CD4-positive, alpha-beta T cell treated with Interleukin-1 beta for 1 hour (primary cell): ENCODE measurements around the gene TUBGCP6.

Source experiments
- DNase-seq, 2 donors: peaks; one replicate each; pipeline ENCODE4 v3.0.0-alpha.2; 2020 to 2022

The TUBGCP6 gene

DNA sequence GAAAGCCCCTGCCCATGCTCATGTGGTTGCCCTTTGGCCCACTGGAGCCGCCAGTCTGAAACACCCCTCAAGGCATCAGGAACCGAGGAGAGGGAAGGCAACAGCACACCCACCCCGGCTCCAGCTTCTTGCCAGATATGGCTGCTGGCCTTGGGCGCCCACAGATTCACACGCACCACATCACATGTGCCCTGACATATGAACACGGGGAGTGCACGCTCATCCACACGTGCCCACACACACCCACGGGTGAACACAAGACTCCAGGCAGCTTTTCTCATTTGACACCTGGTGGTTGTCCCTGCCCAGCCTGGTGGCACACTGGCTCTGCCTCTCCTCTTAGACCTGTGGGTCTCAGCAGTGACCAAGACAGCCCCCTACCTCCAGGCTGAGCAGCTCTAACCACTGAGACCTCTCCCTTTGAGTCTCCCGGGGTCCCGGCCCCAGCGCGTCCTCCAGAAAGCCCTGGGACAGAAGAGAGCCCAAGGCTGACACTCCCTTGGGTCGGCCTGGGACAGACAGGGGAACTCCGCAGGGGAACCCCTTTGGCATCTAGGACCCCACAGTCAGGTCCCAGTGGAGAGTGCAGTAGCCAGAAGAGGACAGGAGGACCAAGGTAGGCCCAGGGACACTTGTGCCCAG, 19.4 kb upstream of the TUBGCP6 start:
- no peak for DNase-seq

DNA sequence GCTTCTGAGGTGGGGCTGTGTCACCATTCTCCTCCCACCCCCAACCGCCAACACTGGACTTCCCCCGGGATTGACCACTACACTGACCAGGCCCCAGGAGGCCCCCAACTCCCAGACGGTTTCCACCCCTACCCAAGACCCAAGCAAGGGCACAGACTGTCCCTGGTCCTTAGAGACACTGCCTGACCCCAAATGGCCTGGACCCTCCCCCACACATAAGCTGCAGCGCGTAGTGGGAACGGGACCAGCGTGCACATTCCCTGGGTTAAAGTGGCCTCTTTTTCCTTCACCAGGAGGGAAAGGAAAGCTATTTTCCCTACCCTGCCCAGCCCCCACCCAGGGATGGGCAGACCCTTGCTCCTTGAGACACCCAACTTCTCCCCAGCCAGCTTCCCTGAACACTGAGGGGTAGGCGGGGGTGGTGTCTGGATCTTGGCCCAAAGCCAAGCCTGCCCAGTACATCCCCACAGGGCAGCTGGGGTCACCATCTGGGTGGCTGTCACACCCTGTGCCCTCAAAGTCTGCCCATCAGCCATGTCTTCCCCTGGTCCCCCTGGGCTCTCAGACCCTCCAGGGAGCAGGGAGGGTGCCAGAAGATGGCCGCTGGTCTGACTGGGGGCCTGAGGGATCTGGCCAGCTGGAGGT, 18.3 kb upstream of the TUBGCP6 start:
- DNase-seq, result no peak

DNA sequence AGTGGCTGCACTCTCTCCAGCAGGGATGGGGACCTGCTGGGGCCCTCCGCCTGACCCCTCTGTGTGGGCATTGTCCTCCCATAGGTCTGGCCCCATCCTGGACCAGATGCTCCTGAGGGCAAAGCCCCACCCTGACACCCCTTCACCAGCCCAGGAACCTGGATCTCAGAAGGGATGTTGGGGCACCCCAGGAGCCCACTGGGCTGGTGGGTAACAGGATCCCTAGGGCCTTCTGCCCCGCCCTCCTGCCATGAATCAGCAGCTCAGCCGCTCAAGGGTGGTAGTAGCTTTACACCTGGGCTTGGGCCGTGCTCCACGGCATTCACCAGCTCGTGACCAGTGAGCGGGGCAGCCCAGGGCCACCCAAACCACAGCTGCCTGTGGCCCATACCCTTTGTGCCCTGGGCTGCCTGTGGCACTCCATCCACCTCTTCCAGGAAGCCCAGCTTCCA, 17.7 kb upstream of the TUBGCP6 start:
- DNase-seq, result no peak

DNA sequence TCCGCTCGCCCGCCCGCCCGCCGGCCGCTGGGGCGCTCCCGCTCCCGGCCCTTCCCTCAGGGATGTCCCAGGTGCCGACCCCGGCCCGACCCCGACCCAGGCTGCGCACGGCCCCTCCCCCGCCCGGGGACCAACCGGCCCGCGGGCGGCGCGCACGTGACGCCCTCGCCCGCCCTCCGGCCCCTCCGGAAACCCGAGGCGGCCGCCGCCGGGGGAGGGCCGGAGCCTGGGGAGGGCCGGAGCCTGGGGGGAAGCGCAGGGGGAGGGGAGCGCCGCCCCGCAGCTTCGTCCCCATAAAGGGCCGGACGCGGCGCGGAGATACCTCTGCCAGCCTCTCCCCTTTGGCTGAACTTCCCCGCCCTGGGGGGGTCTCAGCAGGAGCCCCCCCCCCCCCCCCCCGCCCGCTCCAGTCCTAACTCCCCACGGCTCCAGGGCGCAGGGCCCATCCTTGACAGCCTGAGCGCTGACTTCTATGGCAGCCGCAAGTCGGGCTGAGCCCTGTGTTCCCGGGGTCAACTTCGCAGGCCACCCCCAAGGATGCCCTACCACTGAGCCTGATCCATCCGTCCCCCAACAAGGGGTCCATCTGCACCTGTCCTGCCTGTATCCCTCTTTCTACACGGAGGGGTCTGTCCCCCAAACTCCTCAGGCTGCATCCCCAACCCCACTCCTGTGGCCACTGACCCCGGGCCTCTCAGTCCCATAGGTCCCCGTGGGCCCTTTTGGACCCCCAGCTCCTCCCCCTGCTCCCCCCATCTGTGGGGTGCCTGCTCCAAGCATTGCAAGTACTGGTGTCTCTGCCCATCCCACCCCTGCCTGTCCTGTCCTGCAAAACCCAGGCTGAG, 17.0 kb upstream of the TUBGCP6 start, which contains the start of gene MAPK12:
Gene MAPK12, minus strand, starts transcription at position 69 of the 845 bp plus-strand sequence. CDS start 174 bp downstream, outside the sequence.
- no peak for DNase-seq

DNA sequence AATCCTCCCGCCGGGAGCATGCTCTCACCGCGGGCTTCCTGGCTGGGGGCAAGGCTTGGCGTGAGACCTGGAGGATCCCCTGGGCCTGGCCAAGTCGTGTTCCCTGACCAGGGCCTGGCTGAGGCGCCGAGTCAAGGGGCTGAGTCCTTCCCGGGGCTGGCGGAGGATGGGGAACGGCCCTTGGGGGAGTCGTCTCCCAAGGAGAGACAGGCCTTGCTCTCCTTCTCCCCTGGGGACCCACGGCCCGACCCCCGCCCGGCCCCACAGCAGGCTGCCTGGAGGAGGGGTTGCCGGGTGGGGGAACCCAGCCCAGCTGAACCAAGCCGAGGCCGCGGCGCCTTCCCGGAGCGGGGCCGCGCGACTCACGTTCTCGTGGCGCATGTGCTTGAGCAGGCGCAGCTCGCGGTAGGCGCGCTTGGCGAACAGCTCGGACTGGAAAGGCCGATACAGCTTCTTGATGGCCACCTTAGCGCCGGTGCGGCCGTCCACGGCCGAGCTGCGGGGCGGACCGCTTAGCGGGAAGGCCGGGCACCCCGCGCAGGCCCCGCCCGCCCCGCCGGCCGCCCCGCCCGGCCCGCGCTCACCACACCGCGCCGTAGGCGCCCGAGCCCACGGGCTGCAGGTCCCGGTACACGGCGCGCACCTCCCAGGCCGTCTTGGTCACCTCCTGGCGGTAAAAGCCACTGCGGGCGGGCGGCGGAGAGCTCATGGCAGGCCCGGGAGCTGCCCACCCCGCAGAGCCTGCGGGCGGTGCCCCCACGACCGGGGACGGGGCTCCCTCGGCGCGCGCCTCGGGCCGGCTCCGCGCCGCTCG, 16.2 kb upstream of the TUBGCP6 start:
- no peak for DNase-seq

DNA sequence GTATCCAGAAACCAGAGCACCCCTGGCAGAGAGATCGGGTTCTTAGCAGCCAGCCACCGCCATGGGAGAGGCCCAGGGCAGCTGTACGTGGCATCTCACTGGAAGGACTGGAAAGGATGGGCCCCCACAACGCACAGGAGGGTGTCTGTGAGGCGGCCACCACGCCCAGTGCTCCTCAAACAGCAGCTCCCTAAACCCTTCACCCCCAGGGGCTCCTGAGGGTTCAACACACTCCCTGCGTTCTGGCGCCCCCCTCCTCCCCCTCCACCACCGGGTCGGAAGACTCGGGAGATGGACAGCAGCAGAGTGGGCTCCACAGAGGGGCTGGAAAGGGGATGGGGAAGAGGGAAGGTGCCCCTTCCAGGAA, 15.6 kb upstream of the TUBGCP6 start:
- DNase-seq, result no peak

DNA sequence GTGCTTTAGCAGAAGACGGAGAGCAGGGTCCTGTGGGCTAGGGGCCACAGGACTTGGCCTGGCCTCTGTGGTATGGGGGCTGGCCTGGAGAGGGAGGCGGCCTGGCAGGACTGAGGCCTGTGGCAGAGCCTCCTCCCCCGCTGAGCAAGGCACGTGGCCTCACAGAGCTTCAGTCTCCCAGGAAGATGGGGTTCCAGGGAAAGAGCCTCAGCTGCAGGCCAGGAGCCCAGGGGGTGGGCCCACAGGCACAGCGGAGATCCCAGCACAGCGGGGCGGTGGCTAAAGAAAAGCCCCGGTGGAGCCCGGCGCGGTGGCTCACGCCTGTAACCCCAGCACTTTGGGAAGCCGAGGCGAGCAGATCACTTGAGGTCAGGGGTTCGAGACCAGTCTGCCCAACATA, 14.5 kb upstream of the TUBGCP6 start:
- DNase-seq, result no peak

DNA sequence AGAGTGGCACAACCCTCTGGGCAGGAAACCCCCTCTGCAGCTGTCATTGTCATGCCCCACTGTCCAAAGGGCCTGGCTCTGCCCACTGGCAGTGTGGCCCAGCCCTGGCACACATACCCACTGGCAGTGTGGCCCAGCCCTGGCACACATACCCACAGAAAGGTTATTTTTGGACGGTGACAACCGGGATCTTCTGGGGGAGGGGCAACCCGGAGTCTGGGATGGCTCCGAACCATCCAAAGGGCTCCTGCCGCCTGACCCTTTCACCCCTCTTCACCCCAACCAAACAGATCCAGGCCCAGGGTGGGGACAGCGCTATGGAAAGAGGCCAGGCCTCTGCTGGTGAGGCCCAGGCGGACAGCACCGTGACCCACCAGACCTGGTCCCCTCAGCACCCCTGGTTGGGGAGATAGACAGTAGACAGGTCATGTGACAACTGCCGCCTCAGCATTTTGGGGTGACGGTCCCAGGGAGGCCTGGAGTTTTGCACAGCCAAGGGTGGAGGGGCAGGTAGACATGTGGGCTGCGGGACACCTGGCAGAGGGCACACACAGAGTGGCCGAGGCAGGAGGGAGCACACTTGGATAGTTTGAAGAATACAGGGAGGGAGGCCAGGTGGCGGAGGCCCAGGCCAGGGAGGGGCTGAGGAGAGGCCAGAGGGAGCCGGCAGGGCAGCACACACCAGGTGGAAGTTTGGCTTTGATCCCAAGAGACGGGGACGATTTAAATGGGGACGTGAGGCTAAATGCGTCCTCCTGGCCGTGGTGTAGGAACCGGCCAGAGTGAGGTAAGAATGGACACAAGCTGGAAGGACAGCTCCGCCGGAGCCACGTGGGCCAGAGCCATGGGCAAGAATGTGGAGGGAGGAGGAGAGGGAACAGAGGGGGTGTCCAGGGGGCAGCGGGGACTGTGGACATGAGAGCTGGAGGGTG, 13.8 kb upstream of the TUBGCP6 start:
- DNase-seq, result no peak

DNA sequence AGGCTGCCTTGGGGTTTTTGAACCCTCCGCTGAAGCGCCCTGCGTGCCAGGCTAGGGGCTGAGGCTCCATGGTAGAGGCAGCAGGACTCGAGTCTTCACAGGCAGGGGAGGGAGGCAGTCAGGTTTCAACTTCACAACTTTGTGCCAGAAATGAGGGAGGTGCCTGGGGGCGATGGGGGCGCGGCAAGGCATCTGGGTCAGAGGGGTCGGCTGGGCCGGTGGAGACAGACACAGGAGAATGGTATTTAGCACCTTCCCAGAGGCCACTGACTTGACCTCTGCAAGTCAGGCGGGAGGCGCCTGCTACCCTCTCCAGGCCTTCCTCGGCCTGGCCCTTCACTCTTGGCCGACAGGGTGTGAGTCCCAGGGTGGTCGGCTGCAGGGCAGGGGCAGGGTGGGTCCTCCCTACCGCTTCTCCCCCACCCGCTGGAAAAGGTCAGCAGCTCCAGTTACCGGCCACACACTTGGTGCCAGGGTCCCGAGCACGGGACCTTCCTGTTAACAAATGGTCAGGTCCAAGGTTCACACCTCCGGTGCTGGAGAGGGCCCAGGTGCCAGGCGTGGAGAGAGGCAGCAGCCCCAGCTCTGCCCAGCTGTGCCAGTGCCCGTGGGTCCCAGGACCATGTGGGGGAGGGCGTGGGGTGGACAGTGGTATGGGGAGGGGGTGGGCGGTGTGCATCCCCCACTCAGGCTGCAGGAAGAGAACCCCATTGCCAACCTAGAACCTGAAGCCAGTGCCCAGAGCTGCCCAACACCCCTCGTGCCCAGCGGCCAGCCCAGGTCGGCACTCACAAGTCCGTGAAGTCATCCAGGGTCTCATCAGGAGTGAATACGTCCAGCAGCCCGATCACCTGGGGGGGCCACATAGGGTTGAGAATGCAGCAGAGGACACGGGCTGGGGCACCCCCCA, 12.9 kb upstream of the TUBGCP6 start:
- no peak for DNase-seq

DNA sequence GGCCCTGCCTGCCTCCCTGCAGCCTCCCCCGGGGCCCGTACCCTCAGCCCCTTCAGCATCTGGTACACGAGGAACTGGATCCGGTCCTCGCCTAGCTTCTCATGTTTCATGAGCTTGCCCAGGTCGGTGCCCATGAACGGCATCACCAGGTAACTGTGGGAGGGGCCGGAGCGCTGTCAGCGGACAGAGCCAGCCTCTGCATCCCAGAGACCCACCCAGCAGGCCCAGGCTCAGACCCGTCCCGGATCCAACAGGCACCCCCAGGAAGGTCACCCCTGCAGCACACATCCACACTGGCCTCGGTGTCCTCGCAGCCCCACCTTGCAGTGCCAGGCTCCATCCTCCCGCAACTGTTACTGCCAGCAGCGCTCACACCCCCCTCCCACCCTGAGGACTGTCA, 12.2 kb upstream of the TUBGCP6 start:
- DNase-seq, result no peak

DNA sequence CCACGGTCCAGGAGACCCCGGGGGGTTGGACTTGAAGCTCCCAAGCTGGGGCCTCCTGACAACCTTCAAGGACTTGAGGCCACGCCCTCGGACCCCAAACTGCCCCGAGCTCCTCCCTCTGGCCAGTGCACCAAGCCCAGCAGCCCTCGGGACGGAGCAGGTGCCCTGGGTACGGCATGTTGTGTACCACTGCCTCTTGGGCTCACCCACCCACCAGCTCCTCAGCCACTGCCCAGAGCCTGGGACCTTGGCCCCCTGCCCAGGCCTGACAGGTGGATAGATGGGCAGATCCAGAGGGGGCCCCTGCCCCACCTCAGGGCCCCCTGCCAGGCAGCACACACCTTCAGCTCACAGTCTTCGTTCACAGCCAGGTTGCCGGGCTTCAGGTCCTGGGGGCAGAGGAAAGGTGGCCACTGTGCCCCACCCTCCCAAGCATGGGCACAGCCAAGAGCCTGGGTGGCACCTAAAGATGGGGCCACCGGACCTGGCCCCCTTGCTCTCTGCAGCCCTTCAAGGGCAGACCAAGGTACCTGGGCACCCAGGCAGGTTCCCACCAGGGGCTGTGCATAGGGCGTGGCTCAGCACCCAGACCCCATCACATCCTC, 11.5 kb upstream of the TUBGCP6 start:
- DNase-seq, result no peak

DNA sequence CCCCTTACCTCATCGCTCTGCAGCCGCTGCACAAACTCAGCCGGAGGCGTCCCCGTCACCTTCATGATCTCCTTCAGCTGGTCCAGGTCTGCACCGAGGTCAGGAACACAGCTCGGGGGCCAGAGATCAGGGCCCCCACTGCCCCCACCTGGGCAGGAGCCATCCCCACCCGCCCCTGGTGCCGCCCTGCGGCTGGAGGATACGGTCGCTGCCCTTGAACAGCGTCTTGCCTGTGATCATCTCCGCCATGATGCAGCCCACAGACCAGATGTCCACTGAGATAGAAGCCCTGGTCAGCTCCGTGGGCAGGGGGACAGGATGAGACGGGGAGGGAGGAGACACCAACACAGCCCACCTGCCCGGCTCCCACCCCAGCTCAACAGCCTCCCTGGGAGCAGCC, 10.8 kb upstream of the TUBGCP6 start:
- no peak for DNase-seq

DNA sequence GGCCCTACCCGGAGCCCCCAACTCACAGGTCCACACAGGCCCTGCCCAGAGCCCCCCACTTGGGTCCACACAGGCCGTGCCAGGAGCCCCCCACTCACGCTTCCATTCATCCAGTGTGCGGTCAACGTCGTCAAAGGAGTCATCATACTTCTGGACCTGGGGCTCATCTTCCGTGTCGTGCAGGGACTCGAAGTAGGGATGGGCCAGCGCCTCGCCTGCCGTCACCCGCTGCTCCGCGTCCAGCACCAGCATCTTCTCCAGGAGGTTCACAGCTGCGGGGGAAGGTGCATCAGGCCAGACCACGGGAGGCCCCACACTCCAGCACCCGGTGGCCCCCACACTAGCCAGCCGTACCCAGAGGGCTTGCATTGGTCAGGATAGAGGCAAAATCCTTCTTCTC, 10.3 kb upstream of the TUBGCP6 start:
- no peak for DNase-seq

DNA sequence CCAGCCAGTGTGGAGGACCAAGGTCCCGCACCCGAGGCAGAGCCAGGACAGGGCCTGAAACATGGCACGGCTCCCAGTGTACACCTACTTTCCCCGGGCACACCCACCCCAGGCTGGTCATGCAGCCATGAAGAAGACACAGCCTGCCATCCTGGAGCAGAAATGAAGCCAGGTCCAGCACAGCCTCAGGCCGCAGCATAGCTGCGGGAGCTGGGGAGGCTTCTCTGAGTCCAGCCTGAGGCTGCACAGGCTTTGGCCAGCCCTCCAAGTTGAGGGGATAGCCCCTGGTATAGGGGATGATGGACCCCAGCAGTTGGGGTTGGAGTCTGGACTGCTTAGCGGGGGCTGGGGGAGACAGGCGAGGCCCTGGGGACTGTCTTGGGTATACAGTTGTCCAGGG, 9.1 kb upstream of the TUBGCP6 start:
- DNase-seq, result no peak

DNA sequence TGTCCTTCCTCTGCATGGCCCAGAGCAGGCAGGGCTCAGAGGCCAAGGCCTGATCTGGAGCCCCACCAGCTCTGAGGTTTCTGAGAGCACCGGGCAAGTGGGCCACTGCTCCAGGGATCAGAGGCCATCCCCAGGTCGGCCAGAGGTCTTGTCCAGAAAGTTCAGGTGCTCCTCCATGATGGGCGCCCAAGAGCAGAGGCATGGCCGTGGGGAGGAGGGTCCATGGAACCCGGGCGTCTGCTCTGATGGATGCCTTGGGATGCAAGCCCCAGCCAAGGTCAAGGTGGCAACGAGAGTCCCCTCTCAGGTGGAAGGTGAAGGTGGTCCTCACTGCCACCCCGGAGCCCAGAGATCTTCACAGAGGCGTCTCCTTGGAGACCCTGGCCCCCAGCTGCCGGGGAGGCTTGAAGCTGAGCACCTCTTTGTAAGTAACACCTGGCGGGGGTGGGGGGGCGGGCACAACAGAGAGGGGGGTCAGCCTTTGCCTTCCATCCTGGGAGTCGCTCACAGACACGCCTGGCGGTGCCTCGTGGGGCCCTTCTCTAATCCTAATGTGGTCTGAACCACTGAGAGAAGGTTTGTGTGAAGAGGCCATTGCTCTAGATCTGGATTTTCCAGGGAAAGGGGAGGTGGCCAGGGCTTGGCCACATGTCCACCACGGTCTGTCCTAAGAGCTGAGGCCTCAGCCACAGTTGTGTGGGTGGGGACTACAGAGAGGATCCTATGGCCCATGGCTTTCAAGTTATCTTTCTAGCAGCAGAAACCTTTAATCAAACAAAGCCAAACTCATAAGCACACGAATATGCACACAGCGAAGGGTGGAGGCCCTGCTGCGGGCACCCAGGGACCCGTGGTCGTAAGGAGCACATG, 8.5 kb upstream of the TUBGCP6 start:
- DNase-seq, result no peak

DNA sequence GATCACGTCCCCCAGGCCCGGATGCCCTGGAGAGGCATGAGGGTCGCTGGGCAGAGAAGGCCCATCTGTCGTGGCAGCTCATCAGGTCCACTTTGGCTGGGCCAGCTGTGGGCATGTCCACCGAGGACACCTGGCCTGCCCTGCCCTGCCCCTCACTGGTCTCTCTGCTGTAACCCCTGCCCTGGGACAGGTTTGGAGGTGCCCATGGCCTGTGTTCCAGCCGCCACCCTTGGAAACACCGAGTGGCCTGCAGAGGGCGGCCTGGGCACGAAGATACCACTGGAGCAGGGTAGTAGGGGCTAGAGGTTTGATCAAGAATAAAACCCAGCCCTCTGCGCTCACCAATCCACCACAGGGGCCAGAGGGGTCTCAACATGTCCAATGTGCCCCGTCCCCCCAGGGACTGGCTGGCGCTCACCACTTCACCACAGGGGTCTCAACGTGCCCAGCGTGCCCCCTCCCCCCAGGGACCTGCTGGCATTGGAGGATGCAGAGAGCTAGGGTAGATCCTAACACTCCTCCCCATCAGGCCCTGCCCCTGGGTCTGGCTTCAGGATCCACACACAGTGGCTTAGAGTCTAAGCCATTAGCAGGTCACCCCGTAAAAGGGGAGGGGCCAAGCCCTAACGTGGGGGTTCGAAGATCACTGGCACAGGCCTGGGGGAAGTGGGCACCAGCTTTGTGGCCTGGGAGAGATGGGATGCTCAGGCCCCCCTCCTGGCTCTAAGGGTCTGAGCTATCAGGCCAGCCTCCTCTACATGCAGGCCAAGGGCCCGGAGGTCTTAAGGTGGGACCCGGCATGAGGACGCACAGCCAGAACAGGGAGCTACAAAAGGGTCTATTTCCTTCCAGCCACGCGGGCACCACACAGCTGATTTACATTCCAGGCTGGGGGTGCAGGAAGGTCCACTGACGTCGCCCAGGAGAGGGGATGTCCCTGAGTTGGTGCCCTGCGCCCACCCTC, 7.5 kb upstream of the TUBGCP6 start:
- DNase-seq, result peak; percentile 73 to 77

DNA sequence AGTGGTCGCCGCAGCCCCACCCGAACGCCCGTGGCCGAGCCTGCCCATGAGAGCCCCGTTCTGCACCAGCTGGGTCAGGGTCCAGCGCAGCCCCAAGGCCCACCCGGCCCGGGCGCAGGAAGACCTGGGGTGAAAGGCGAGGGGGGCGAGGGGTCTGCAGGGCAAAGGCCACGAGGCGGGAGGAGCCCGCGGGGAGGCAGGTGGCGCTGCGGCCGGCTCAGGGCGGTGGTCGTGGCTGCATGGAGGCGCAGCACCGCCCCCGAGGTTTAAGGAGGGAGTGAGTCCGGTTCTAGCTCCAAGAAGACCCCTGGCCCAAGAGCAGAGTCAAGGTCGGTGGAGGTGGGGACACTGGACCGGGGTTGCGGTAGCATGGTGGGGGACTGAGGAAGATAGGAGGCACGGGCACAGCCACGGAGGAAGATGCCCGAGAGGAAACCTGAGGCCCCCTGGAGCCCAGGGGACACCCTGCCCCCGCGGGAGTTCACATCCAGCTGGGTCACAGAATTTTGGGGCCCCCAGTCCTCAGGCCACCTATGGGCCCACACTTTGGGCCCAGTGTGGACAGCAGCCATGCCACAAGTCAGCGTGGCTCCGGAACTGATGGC, 6.8 kb upstream of the TUBGCP6 start:
- no peak for DNase-seq
